Endodermal cell (in vitro differentiated cells): ENCODE results near the gene PLCB4. TPM values are rescaled to one million over a fixed set of nuclear protein-coding genes. Genes with fewer than 3 reads are reported as not detected.
A peak's percentile ranks its signal among the peaks of the same experiment; 100 is the strongest.

Experiments used
- DNase-seq: peaks from one replicate; pipeline ENCODE4 v3.0.0-alpha.2; 2017
- H3K27ac ChIP-seq: 2 replicates; pipeline ENCODE4 v1.5.1; 2013; ENCODE audit warnings: mild to moderate bottlenecking, low read depth, low read length, moderate library complexity
- H3K27me3 ChIP-seq: 2 replicates; pipeline ENCODE4 v1.6.1; 2013; ENCODE audit warnings: mild to moderate bottlenecking, low read length, moderate library complexity; ENCODE audit not compliant: insufficient read depth, control insufficient read depth, poor library complexity, severe bottlenecking
- H3K36me3 ChIP-seq: 2 replicates; pipeline ENCODE4 v1.7.0; 2013; ENCODE audit warnings: mild to moderate bottlenecking, low read length, moderate library complexity; ENCODE audit not compliant: control insufficient read depth, insufficient read depth
- H3K4me1 ChIP-seq: one replicate; pipeline ENCODE4 v1.7.0; 2013; ENCODE audit warnings: low read length; ENCODE audit not compliant: control insufficient read depth, insufficient read depth
- H3K4me3 ChIP-seq: 2 replicates; pipeline ENCODE4 v1.5.1; 2013; ENCODE audit warnings: mild to moderate bottlenecking, low read length, moderate library complexity
- H3K9ac ChIP-seq: 2 replicates; pipeline ENCODE4 v1.6.1; 2013; ENCODE audit warnings: mild to moderate bottlenecking, low read length, moderate library complexity; ENCODE audit not compliant: poor library complexity, severe bottlenecking; ENCODE audit errors: extremely low read depth
- H3K9me3 ChIP-seq: 2 replicates; pipeline ENCODE4 v1.6.1; 2013; ENCODE audit warnings: mild to moderate bottlenecking, low read length, moderate library complexity; ENCODE audit not compliant: control insufficient read depth
- H3K27ac Mint-ChIP-seq: 2 replicates; pipeline ENCODE4 v1.8.0; 2020; ENCODE audit warnings: mixed read lengths
- H3K27me3 Mint-ChIP-seq: 2 replicates; pipeline ENCODE4 v1.8.0; 2021; ENCODE audit warnings: mild to moderate bottlenecking, mixed read lengths; ENCODE audit not compliant: insufficient read depth
- H3K36me3 Mint-ChIP-seq: 2 replicates; pipeline ENCODE4 v1.8.0; 2020; ENCODE audit warnings: low read depth, mixed read lengths
- H3K4me1 Mint-ChIP-seq: 2 replicates; pipeline ENCODE4 v1.8.0; 2020; ENCODE audit warnings: mixed read lengths
- H3K4me3 Mint-ChIP-seq: 2 replicates; pipeline ENCODE4 v1.8.0; 2020; ENCODE audit warnings: mild to moderate bottlenecking, moderate library complexity, mixed read lengths
- H3K9me3 Mint-ChIP-seq: 2 replicates; pipeline ENCODE4 v1.8.0; 2020; ENCODE audit warnings: mild to moderate bottlenecking, mixed read lengths
- WGBS, 2 experiments: methylation state at CpG; one replicate each; pipeline versions ENCODE4 v1.1.5 to v1.1.7; 2013; ENCODE audit warnings: missing lambda C conversion rate in 2 of 2, mixed read lengths in 1 of 2; ENCODE audit not compliant: insufficient coverage in 1 of 2, insufficient read length in 1 of 2; 5-methylcytosine and 5-hydroxymethylcytosine counted together
- total RNA-seq, 2 donors: library from RNA; stranded (reverse); fragmentation: NEBNext Ultra II Directional in 1 of 2; extraction: Animal tissue kit (Norgen Biotek cat#: 25700) in 1 of 2; gene quantifications; 2 replicates in 1 of 2; 3 replicates in 1 of 2; pipeline ENCODE4 v1.2.1, GENCODE V29; 2021
- TF ChIP-seq, protein P1 (sequence below): fragments of 200-600 bp; sonication (generic); conservative IDR thresholded peaks from 2 replicates; pipeline ENCODE4 v1.5.0; 2021; ENCODE audit warnings: antibody characterized with exemption, mild to moderate bottlenecking

The PLCB4 gene
- total RNA-seq, 2 donors from 2014 or later = 14.4 to 14.6 TPM

GRCh38 chr20:9160757-9161156 is 91.9 kb downstream of the PLCB4 start:
- Mint-ChIP-seq H3K27me3 (no peaks in the 10 kb centered on the region), H3K4me3 (no peak overlapping the region), H3K27ac (peak overlapping the region; percentile 72), H3K4me1 (peaks cover 3% of the 10 kb centered on the region), H3K9me3 (no peaks in the 10 kb centered on the region), H3K36me3 (no peaks in the 10 kb centered on the region)
- H3K4me3 ChIP-seq = no peak overlapping the region
- TF ChIP-seq, protein P1, sequence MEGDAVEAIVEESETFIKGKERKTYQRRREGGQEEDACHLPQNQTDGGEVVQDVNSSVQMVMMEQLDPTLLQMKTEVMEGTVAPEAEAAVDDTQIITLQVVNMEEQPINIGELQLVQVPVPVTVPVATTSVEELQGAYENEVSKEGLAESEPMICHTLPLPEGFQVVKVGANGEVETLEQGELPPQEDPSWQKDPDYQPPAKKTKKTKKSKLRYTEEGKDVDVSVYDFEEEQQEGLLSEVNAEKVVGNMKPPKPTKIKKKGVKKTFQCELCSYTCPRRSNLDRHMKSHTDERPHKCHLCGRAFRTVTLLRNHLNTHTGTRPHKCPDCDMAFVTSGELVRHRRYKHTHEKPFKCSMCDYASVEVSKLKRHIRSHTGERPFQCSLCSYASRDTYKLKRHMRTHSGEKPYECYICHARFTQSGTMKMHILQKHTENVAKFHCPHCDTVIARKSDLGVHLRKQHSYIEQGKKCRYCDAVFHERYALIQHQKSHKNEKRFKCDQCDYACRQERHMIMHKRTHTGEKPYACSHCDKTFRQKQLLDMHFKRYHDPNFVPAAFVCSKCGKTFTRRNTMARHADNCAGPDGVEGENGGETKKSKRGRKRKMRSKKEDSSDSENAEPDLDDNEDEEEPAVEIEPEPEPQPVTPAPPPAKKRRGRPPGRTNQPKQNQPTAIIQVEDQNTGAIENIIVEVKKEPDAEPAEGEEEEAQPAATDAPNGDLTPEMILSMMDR = no peak
- H3K36me3 ChIP-seq = no peaks in the 10 kb centered on the region
- H3K27ac ChIP-seq = peak overlapping the region; percentile 12
- DNase-seq = no peak
- no peaks in the 10 kb centered on the region for H3K4me1 ChIP-seq
- 86 to 89% methylated on average over 1 to 2 of the region's 2 CpGs for WGBS, 2 experiments
- no peak overlapping the region for H3K9ac ChIP-seq
- no peaks in the 10 kb centered on the region for H3K9me3 ChIP-seq
- no peaks in the 10 kb centered on the region for H3K27me3 ChIP-seq

DNA sequence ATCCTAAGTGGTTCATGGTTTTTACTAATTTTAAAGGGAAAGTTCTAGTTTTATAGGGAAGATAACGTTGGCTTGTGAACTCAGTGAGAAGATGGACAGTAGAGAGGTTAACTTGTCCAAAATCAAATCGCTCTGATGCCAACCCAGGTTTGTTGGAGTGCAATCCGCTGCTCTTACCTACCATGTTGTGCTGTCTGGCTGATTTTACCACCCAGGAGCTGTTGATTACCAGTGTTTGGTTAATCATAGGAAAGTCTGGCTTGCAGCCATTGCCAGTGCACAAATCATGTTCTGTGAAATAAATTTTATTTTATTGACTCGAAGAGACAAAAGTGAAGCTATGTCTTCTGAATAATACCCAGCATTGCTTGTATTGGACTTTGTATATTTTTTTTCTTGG is 92.4 kb downstream of the PLCB4 start:
- Histone ChIP-seq H3K4me3 (no peak overlapping the region), H3K9ac (no peak overlapping the region), H3K36me3 (no peaks in the 10 kb centered on the region), H3K4me1 (no peaks in the 10 kb centered on the region), H3K27ac (no peak overlapping the region), H3K27me3 (no peaks in the 10 kb centered on the region), H3K9me3 (no peaks in the 10 kb centered on the region)
- Mint-ChIP-seq H3K4me3 (no peak overlapping the region), H3K36me3 (no peaks in the 10 kb centered on the region), H3K9me3 (no peaks in the 10 kb centered on the region), H3K27me3 (no peaks in the 10 kb centered on the region), H3K4me1 (peaks cover 6% of the 10 kb centered on the region), H3K27ac (peak overlapping the region; percentile 77)
- DNase-seq = no peak
- TF ChIP-seq, protein P1 = no peak
- 87 to 89% methylated on average over 3 to 4 of the region's 4 CpGs for WGBS, 2 experiments

- Histone ChIP-seq H3K9ac (no peak overlapping the region), H3K4me1 (no peaks in the 10 kb centered on the region), H3K27ac (no peak overlapping the region), H3K4me3 (no peak overlapping the region), H3K9me3 (no peaks in the 10 kb centered on the region), H3K27me3 (no peaks in the 10 kb centered on the region), H3K36me3 (no peaks in the 10 kb centered on the region)
- Mint-ChIP-seq H3K27ac (no peak overlapping the region), H3K4me1 (peaks cover 9% of the 10 kb centered on the region), H3K4me3 (no peak overlapping the region), H3K36me3 (no peaks in the 10 kb centered on the region), H3K9me3 (no peaks in the 10 kb centered on the region), H3K27me3 (no peaks in the 10 kb centered on the region)
- DNase-seq = no peak
- 86 to 97% methylated on average over 1 to 2 of the region's 3 CpGs for WGBS, 2 experiments
- TF ChIP-seq, protein P1 = no peak
These were observed 94.4 kb downstream of the PLCB4 start for GRCh38 chr20:9163251-9163650.
